ENCODE measurements around the gene PPOX.

DNA sequence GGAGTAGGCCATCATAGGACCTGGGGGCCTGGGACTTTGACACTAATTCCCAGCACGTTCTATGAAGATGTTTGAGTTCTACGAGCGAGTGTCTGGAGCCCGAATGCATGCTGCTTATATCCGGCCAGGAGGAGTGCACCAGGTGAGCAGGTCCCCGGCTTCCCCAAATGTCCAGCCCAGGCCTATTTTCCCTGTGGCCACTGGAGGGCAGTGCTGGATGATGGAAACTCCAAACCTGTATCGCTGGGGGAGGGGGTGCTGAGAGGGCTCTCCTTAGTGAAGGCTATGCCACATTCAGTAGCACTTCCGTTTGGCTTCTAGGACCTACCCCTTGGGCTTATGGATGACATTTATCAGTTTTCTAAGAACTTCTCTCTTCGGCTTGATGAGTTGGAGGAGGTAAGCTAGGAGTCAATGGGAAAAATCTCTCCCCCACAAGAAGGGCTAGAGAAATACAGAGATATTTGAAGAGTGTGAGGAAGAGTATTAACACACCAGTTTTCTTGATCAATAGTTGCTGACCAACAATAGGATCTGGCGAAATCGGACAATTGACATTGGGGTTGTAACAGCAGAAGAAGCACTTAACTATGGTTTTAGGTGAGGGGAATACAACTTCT is 43.7 kb downstream of the PPOX start:
- TF ChIP-seq, protein P1, sequence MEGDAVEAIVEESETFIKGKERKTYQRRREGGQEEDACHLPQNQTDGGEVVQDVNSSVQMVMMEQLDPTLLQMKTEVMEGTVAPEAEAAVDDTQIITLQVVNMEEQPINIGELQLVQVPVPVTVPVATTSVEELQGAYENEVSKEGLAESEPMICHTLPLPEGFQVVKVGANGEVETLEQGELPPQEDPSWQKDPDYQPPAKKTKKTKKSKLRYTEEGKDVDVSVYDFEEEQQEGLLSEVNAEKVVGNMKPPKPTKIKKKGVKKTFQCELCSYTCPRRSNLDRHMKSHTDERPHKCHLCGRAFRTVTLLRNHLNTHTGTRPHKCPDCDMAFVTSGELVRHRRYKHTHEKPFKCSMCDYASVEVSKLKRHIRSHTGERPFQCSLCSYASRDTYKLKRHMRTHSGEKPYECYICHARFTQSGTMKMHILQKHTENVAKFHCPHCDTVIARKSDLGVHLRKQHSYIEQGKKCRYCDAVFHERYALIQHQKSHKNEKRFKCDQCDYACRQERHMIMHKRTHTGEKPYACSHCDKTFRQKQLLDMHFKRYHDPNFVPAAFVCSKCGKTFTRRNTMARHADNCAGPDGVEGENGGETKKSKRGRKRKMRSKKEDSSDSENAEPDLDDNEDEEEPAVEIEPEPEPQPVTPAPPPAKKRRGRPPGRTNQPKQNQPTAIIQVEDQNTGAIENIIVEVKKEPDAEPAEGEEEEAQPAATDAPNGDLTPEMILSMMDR (IDR thresholded peaks at IDR 0.05; ENCODE audit: insufficient read depth, low read length): peak; percentile 96
- TF ChIP-seq, protein P2, sequence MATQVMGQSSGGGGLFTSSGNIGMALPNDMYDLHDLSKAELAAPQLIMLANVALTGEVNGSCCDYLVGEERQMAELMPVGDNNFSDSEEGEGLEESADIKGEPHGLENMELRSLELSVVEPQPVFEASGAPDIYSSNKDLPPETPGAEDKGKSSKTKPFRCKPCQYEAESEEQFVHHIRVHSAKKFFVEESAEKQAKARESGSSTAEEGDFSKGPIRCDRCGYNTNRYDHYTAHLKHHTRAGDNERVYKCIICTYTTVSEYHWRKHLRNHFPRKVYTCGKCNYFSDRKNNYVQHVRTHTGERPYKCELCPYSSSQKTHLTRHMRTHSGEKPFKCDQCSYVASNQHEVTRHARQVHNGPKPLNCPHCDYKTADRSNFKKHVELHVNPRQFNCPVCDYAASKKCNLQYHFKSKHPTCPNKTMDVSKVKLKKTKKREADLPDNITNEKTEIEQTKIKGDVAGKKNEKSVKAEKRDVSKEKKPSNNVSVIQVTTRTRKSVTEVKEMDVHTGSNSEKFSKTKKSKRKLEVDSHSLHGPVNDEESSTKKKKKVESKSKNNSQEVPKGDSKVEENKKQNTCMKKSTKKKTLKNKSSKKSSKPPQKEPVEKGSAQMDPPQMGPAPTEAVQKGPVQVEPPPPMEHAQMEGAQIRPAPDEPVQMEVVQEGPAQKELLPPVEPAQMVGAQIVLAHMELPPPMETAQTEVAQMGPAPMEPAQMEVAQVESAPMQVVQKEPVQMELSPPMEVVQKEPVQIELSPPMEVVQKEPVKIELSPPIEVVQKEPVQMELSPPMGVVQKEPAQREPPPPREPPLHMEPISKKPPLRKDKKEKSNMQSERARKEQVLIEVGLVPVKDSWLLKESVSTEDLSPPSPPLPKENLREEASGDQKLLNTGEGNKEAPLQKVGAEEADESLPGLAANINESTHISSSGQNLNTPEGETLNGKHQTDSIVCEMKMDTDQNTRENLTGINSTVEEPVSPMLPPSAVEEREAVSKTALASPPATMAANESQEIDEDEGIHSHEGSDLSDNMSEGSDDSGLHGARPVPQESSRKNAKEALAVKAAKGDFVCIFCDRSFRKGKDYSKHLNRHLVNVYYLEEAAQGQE (IDR thresholded peaks at IDR 0.05; ENCODE audit: insufficient replicate concordance, low read depth): no peak
- TF ChIP-seq SPI1 (IDR thresholded peaks at IDR 0.05; ENCODE audit: borderline replicate concordance, low read depth): peak; percentile 44; the same call in 1 of the 2 replicates
